Caco-2 (cell line): ENCODE data around the gene ALOX15B. TPM values are rescaled to one million over a fixed set of nuclear protein-coding genes. Genes with fewer than 3 reads are reported as not detected.

Source experiments
- BruUV-seq: library from RNA; stranded (reverse); fragments of 400-500 nt; replicated peaks from 2 replicates; lab custom pipeline; 2021; lab: Mats Ljungman, UMichigan
- CTCF ChIA-PET: fragments of 300-600 bp; sonication (Branson Sonifier 250); formaldehyde crosslinking; loops from one replicate; lab custom pipeline; 2022; ENCODE audit warnings: antibody characterized with exemption; lab: Charles Lee
- POLR2A ChIA-PET: fragments of 300-600 bp; sonication (Branson Sonifier 250); formaldehyde crosslinking; loops from one replicate; lab custom pipeline; 2022; ENCODE audit warnings: antibody characterized with exemption; lab: Charles Lee
- DNase-seq, 2 experiments: peaks; one replicate each; pipeline versions ENCODE4 v3.0.0 to v3.0.0-alpha.2; 2020 to 2022
- H3K27me3 ChIP-seq: replicated peaks from 2 replicates; pipeline ENCODE4 v1.6.0; 2011; ENCODE audit warnings: low read length; ENCODE audit not compliant: control insufficient read depth, insufficient read depth
- H3K36me3 ChIP-seq: 2 replicates; pipeline ENCODE4 v1.5.1; 2011; ENCODE audit warnings: low read length; ENCODE audit not compliant: control insufficient read depth, insufficient read depth
- H3K4me1 ChIP-seq: fragments of 250-450 bp; sonication (Bioruptor Pico); 2 replicates; pipeline ENCODE4 v1.5.1; 2020; ENCODE audit warnings: mild to moderate bottlenecking
- H3K4me3 ChIP-seq: 2 replicates; pipeline ENCODE4 v1.5.1; 2011; ENCODE audit warnings: low read depth, mild to moderate bottlenecking, control low read depth, low read length
- H3K9me3 ChIP-seq: fragments of 250-450 bp; sonication (Bioruptor Pico); 2 replicates; pipeline ENCODE4 v1.5.1; 2020; ENCODE audit warnings: mild to moderate bottlenecking, moderate library complexity
- H3K27ac Mint-ChIP-seq: one replicate; pipeline ENCODE4 v1.8.0; 2022; ENCODE audit warnings: mixed read lengths; ENCODE audit not compliant: unreplicated experiment
- H3K27me3 Mint-ChIP-seq: one replicate; pipeline ENCODE4 v1.8.0; 2022; ENCODE audit warnings: mixed read lengths; ENCODE audit not compliant: insufficient read depth, unreplicated experiment
- H3K36me3 Mint-ChIP-seq: one replicate; pipeline ENCODE4 v1.8.0; 2022; ENCODE audit warnings: mild to moderate bottlenecking, mixed read lengths; ENCODE audit not compliant: insufficient read depth, unreplicated experiment
- H3K4me1 Mint-ChIP-seq: one replicate; pipeline ENCODE4 v1.8.0; 2022; ENCODE audit warnings: low read depth, mixed read lengths; ENCODE audit not compliant: unreplicated experiment
- H3K4me3 Mint-ChIP-seq: one replicate; pipeline ENCODE4 v1.8.0; 2022; ENCODE audit warnings: mild to moderate bottlenecking, moderate library complexity, mixed read lengths; ENCODE audit not compliant: unreplicated experiment
- H3K9me3 Mint-ChIP-seq: one replicate; pipeline ENCODE4 v1.8.0; 2022; ENCODE audit warnings: mixed read lengths; ENCODE audit not compliant: unreplicated experiment
- intact Hi-C: fragments of 100-400 bp; cut with micrococcal nuclease; formaldehyde crosslinking; loops from one replicate; pipeline ENCODE4 v1.10.0; 2022; ENCODE audit not compliant: unreplicated experiment
- total RNA-seq: library from RNA; stranded (reverse); gene quantifications from 2 replicates; pipeline ENCODE4 v1.2.3, GENCODE V29; 2022
- TF ChIP-seq, protein P1 (sequence below), 2 experiments: fragments of 200-600 bp in 1 of 2; IDR thresholded peaks; 1 replicate in 1 of 2; 2 replicates in 1 of 2; pipeline versions ENCODE4 v1.5.1 to v1.8.0; 2011 to 2022; ENCODE audit warnings: antibody characterized with exemption in 1 of 2, control low read depth in 1 of 2, inconsistent platforms in 1 of 2, low read depth in 1 of 2, low read length in 1 of 2, mild to moderate bottlenecking in 1 of 2, moderate library complexity in 1 of 2; ENCODE audit not compliant: insufficient read depth in 1 of 2, severe bottlenecking in 1 of 2, unreplicated experiment in 1 of 2

ALOX15B gene
- total RNA-seq, 1 experiment from 2014 or later: not detected

GRCh38 chr17:8025176-8025911 is 13.5 kb upstream of the ALOX15B start:
- DNase-seq: no peak
- CTCF ChIA-PET: no interaction called here
- H3K36me3 Mint-ChIP-seq: no peaks in the 10 kb centered on the region
- H3K9me3 Mint-ChIP-seq: no peaks in the 10 kb centered on the region
- Histone ChIP-seq H3K9me3 (no peaks in the 10 kb centered on the region), H3K4me1 (peaks cover 7% of the 10 kb centered on the region; the same call in 1 of the 2 replicates), H3K4me3 (no peak overlapping the region), H3K36me3 (no peaks in the 10 kb centered on the region), H3K27me3 (no peaks in the 10 kb centered on the region)
- H3K27me3 Mint-ChIP-seq: no peaks in the 10 kb centered on the region
- peaks cover 7% of the 10 kb centered on the region for H3K4me1 Mint-ChIP-seq
- POLR2A ChIA-PET: no interaction called here
- intact Hi-C loops: no loop called here
- no TSS peak for BruUV-seq
- H3K4me3 Mint-ChIP-seq: no peak overlapping the region
- H3K27ac Mint-ChIP-seq: no peak overlapping the region
- TF ChIP-seq, protein P1, sequence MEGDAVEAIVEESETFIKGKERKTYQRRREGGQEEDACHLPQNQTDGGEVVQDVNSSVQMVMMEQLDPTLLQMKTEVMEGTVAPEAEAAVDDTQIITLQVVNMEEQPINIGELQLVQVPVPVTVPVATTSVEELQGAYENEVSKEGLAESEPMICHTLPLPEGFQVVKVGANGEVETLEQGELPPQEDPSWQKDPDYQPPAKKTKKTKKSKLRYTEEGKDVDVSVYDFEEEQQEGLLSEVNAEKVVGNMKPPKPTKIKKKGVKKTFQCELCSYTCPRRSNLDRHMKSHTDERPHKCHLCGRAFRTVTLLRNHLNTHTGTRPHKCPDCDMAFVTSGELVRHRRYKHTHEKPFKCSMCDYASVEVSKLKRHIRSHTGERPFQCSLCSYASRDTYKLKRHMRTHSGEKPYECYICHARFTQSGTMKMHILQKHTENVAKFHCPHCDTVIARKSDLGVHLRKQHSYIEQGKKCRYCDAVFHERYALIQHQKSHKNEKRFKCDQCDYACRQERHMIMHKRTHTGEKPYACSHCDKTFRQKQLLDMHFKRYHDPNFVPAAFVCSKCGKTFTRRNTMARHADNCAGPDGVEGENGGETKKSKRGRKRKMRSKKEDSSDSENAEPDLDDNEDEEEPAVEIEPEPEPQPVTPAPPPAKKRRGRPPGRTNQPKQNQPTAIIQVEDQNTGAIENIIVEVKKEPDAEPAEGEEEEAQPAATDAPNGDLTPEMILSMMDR (IDR thresholded peaks at IDR 0.05; ENCODE audit: insufficient read depth in 1 of 2, low read depth in 1 of 2, low read length in 1 of 2, severe bottlenecking in 1 of 2, unreplicated experiment in 1 of 2): no peak

GRCh38 chr17:8029121-8029520 is 9.7 kb upstream of the ALOX15B start:
- H3K4me3 Mint-ChIP-seq: no peak overlapping the region
- H3K9me3 Mint-ChIP-seq: no peaks in the 10 kb centered on the region
- peaks cover 2% of the 10 kb centered on the region for H3K27me3 Mint-ChIP-seq
- DNase-seq: no peak
- Histone ChIP-seq H3K9me3 (no peaks in the 10 kb centered on the region), H3K4me1 (no peaks in the 10 kb centered on the region), H3K27me3 (no peaks in the 10 kb centered on the region), H3K36me3 (no peaks in the 10 kb centered on the region), H3K4me3 (no peak overlapping the region)
- ChIA-PET CTCF (no interaction called here), POLR2A (no interaction called here)
- no TSS peak for BruUV-seq
- intact Hi-C loops: no loop called here
- no peak overlapping the region for H3K27ac Mint-ChIP-seq
- no peaks in the 10 kb centered on the region for H3K36me3 Mint-ChIP-seq
- H3K4me1 Mint-ChIP-seq: no peaks in the 10 kb centered on the region
- TF ChIP-seq, protein P1 (IDR thresholded peaks at IDR 0.05; ENCODE audit: insufficient read depth in 1 of 2, low read depth in 1 of 2, low read length in 1 of 2, severe bottlenecking in 1 of 2, unreplicated experiment in 1 of 2): no peak

DNA sequence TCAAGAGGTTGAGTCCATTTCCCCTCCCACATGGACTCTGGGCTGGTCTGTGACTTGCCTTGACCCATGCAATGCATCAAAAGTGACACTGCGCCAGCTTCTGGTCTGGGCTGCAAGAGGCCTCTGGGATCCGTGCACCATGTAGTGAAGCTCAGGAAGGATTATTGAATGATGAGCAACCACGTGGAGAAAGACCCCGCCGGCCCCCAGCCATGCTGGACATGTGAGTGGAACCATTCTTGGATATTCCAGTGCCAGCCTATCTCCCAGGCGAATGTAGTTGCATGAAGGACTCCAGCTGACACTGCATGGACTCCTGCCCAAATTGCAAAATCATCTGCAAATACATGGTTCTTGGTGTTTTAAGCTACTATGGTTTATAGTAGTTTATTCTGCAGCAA is 7.6 kb upstream of the ALOX15B start:
- Mint-ChIP-seq H3K27ac (no peak overlapping the region), H3K9me3 (no peaks in the 10 kb centered on the region), H3K4me3 (no peak overlapping the region), H3K4me1 (no peaks in the 10 kb centered on the region), H3K36me3 (no peaks in the 10 kb centered on the region), H3K27me3 (peaks cover 2% of the 10 kb centered on the region)
- TF ChIP-seq, protein P1 (IDR thresholded peaks at IDR 0.05; ENCODE audit: insufficient read depth in 1 of 2, low read depth in 1 of 2, low read length in 1 of 2, severe bottlenecking in 1 of 2, unreplicated experiment in 1 of 2): no peak
- H3K36me3 ChIP-seq: no peaks in the 10 kb centered on the region
- no peak overlapping the region for H3K4me3 ChIP-seq
- DNase-seq: no peak
- POLR2A ChIA-PET: no interaction called here
- BruUV-seq: no TSS peak
- CTCF ChIA-PET: no interaction called here
- H3K27me3 ChIP-seq: no peaks in the 10 kb centered on the region
- H3K9me3 ChIP-seq: no peaks in the 10 kb centered on the region
- H3K4me1 ChIP-seq: no peaks in the 10 kb centered on the region
- intact Hi-C loops: no loop called here
